ENCODE measurements around the gene RAPGEF4. TPM values are rescaled to one million over a fixed set of nuclear protein-coding genes. Genes with fewer than 3 reads are reported as not detected.

The RAPGEF4 gene
- polyA plus RNA-seq, 3 donors = not detected

DNA sequence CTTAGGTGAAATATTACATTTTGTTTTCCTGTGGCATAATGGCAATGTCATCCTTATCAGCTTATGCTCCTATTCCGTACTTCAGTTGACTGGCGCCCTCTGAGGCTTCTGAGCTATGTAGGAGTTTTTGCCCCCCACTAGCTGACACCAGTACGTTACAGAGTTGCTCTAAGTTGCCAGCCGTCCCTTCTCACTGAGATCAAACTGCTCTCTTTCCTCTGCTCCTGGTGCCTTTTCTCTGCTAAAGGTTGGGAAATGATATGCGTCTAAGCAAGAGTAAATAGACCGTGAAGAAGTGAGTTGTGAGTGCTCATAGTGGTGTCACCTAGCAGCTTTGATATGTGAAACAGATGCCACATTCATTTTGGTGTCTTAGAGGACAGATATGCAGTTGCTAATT is 99.2 kb downstream of the RAPGEF4 start:
- no peaks in the 10 kb centered on the region for H3K36me3 Mint-ChIP-seq
- H3K79me2 ChIP-seq (ENCODE audit: insufficient read depth, low read length) = no peaks in the 10 kb centered on the region
- H3K9me3 Mint-ChIP-seq = peaks cover 0 to 1% (median 0%) of the 10 kb centered on the region in 7 donors
- H3K9ac ChIP-seq (ENCODE audit: insufficient read depth, low read length, poor library complexity, severe bottlenecking) = no peak overlapping the region
- H3K4me1 Mint-ChIP-seq = peaks cover 4% of the 10 kb centered on the region
- H3K4me3 ChIP-seq (replicated peaks in 1 of 3; ENCODE audit: low read depth in 2 of 3, low read length in 3 of 3) = no peak overlapping the region
- no peak overlapping the region for H2AFZ ChIP-seq (ENCODE audit: insufficient read depth, low read depth, low read length, poor library complexity, severe bottlenecking)
- H3K4me3 Mint-ChIP-seq = no peak overlapping the region
- peaks cover 4% of the 10 kb centered on the region in 2 donors for H3K27me3 ChIP-seq (ENCODE audit: control insufficient read depth in 2 of 2, insufficient read depth in 2 of 2, low read length in 2 of 2)
- intact Hi-C loops (cut with micrococcal nuclease) = no loop called here
- no peak overlapping the region for H3K27ac ChIP-seq (ENCODE audit: low read depth in 1 of 2, low read length in 2 of 2)
- TF ChIP-seq, protein P1, sequence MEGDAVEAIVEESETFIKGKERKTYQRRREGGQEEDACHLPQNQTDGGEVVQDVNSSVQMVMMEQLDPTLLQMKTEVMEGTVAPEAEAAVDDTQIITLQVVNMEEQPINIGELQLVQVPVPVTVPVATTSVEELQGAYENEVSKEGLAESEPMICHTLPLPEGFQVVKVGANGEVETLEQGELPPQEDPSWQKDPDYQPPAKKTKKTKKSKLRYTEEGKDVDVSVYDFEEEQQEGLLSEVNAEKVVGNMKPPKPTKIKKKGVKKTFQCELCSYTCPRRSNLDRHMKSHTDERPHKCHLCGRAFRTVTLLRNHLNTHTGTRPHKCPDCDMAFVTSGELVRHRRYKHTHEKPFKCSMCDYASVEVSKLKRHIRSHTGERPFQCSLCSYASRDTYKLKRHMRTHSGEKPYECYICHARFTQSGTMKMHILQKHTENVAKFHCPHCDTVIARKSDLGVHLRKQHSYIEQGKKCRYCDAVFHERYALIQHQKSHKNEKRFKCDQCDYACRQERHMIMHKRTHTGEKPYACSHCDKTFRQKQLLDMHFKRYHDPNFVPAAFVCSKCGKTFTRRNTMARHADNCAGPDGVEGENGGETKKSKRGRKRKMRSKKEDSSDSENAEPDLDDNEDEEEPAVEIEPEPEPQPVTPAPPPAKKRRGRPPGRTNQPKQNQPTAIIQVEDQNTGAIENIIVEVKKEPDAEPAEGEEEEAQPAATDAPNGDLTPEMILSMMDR (IDR thresholded peaks at IDR 0.05) = no peak
- no peaks in the 10 kb centered on the region for H3K36me3 ChIP-seq (replicated peaks in 1 of 2; ENCODE audit: control insufficient read depth in 1 of 2, insufficient read depth in 2 of 2, low read length in 2 of 2)
- WGBS (ENCODE audit: insufficient coverage) = 88% methylated on average over 5 of the region's 6 CpGs
- no peaks in the 10 kb centered on the region for H4K20me1 ChIP-seq (ENCODE audit: insufficient read depth, low read length)
- no peak overlapping the region for H3K4me2 ChIP-seq (replicated peaks; ENCODE audit: extremely low read depth, low read length, poor library complexity, severe bottlenecking)
- peaks cover 5 to 12% (median 8%) of the 10 kb centered on the region in 3 donors for H3K27me3 Mint-ChIP-seq (ENCODE audit: low read depth in 3 of 3)
- no peaks in the 10 kb centered on the region for H3K9me3 ChIP-seq (replicated peaks in 1 of 2; ENCODE audit: control insufficient read depth in 1 of 2, insufficient read depth in 1 of 2, low read length in 2 of 2)
- no peaks in the 10 kb centered on the region for H3K4me1 ChIP-seq (ENCODE audit: control insufficient read depth in 1 of 2, insufficient read depth in 2 of 2, low read length in 2 of 2)
- no peak for DNase-seq
- H3K27ac Mint-ChIP-seq = no peak overlapping the region

DNA sequence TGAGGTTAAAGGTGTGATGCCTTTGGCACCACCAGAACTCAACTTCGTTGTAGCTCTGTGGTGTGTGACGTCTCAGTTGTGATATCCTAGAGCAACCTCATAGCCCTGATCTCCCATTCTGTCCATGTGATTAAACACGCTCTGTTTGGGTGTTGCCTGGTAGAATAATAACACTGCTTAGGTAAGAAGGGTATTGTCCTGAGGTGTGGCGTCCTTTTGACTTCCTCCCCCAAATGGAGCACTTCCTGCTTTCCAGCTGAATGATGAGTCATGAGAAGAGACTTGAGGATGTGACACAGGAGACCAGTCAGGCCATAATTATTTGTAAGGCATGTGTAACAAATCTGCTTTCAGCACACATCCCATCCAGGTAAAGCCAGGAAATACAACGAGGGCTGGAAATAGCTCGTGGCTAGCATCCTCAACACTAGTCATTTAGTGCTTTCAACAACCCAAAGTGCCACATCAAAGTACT is 100.7 kb downstream of the RAPGEF4 start:
- no peak overlapping the region for H3K4me3 Mint-ChIP-seq
- Histone ChIP-seq H3K36me3 (replicated peaks in 1 of 2; ENCODE audit: control insufficient read depth in 1 of 2, insufficient read depth in 2 of 2, low read length in 2 of 2) (no peaks in the 10 kb centered on the region), H3K79me2 (ENCODE audit: insufficient read depth, low read length) (no peaks in the 10 kb centered on the region), H2AFZ (ENCODE audit: insufficient read depth, low read depth, low read length, poor library complexity, severe bottlenecking) (no peak overlapping the region), H3K4me1 (ENCODE audit: control insufficient read depth in 1 of 2, insufficient read depth in 2 of 2, low read length in 2 of 2) (no peaks in the 10 kb centered on the region), H3K4me2 (replicated peaks; ENCODE audit: extremely low read depth, low read length, poor library complexity, severe bottlenecking) (no peak overlapping the region), H3K27ac (ENCODE audit: low read depth in 1 of 2, low read length in 2 of 2) (no peak overlapping the region), H3K9ac (ENCODE audit: insufficient read depth, low read length, poor library complexity, severe bottlenecking) (no peak overlapping the region), H3K4me3 (replicated peaks in 1 of 3; ENCODE audit: low read depth in 2 of 3, low read length in 3 of 3) (no peak overlapping the region), H3K27me3 (ENCODE audit: control insufficient read depth in 2 of 2, insufficient read depth in 2 of 2, low read length in 2 of 2) (peaks cover 4% of the 10 kb centered on the region in 2 donors), H4K20me1 (ENCODE audit: insufficient read depth, low read length) (no peaks in the 10 kb centered on the region), H3K9me3 (replicated peaks in 1 of 2; ENCODE audit: control insufficient read depth in 1 of 2, insufficient read depth in 1 of 2, low read length in 2 of 2) (no peaks in the 10 kb centered on the region)
- H3K9me3 Mint-ChIP-seq = peaks cover 0 to 1% (median 0%) of the 10 kb centered on the region in 7 donors
- intact Hi-C loops (cut with micrococcal nuclease) = no loop called here
- H3K4me1 Mint-ChIP-seq = peaks cover 4% of the 10 kb centered on the region
- no peak overlapping the region for H3K27ac Mint-ChIP-seq
- H3K27me3 Mint-ChIP-seq (ENCODE audit: low read depth in 3 of 3) = peaks cover 5 to 13% (median 8%) of the 10 kb centered on the region in 3 donors
- no CpG with 5 or more reads among the region's 6 CpGs for WGBS (ENCODE audit: insufficient coverage)
- DNase-seq = peak; percentile 1 to 40 (median 4)
- H3K36me3 Mint-ChIP-seq = no peaks in the 10 kb centered on the region
- TF ChIP-seq, protein P1 (IDR thresholded peaks at IDR 0.05) = no peak
